MM.1S (cell line): ENCODE data around the gene BSN.

Experiments
- DNase-seq: peaks from one replicate; pipeline ENCODE4 v3.0.0-alpha.2; 2015
- H2AFZ ChIP-seq: fragments of 300-600 bp; sonication (generic); 2 replicates; pipeline ENCODE4 v1.6.0; 2016; ENCODE audit warnings: antibody characterized with exemption, low read length
- H3F3A ChIP-seq: fragments of 300-600 bp; sonication (generic); 2 replicates; pipeline ENCODE4 v1.6.1; 2016; ENCODE audit warnings: mild to moderate bottlenecking, antibody characterized with exemption, low read length, moderate library complexity, mixed read lengths; ENCODE audit not compliant: insufficient read depth
- H3K27ac ChIP-seq: fragments of 300-600 bp; sonication (generic); 2 replicates; pipeline ENCODE4 v1.5.1; 2016; ENCODE audit warnings: mild to moderate bottlenecking, low read length
- H3K27me3 ChIP-seq: fragments of 300-600 bp; sonication (generic); replicated peaks from 2 replicates; pipeline ENCODE4 v1.6.0; 2016; ENCODE audit warnings: low read length; ENCODE audit not compliant: insufficient read depth
- H3K36me3 ChIP-seq: fragments of 300-600 bp; sonication (generic); replicated peaks from 2 replicates; pipeline ENCODE4 v1.6.1; 2016; ENCODE audit warnings: mild to moderate bottlenecking, low read length, mixed read lengths; ENCODE audit not compliant: insufficient read depth
- H3K4me1 ChIP-seq: fragments of 300-600 bp; sonication (generic); 2 replicates; pipeline ENCODE4 v1.6.1; 2016; ENCODE audit warnings: low read length, mixed read lengths
- H3K4me2 ChIP-seq: fragments of 300-600 bp; sonication (generic); 2 replicates; pipeline ENCODE4 v1.6.0; 2016; ENCODE audit warnings: low read depth, low read length
- H3K4me3 ChIP-seq: fragments of 300-600 bp; sonication (generic); 2 replicates; pipeline ENCODE4 v1.5.1; 2016; ENCODE audit warnings: low read length, mixed read lengths
- H3K79me2 ChIP-seq: fragments of 300-600 bp; sonication (generic); 2 replicates; pipeline ENCODE4 v1.6.1; 2016; ENCODE audit warnings: mixed run types, low read length, mixed read lengths
- H3K9ac ChIP-seq: fragments of 300-600 bp; sonication (generic); 2 replicates; pipeline ENCODE4 v1.6.1; 2016; ENCODE audit warnings: low read length, mixed read lengths
- H3K9me2 ChIP-seq: fragments of 300-600 bp; sonication (generic); replicated peaks from 2 replicates; pipeline ENCODE4 v1.6.1; 2016; ENCODE audit warnings: mild to moderate bottlenecking, low read length, mixed read lengths; ENCODE audit not compliant: insufficient read depth
- H3K9me3 ChIP-seq: fragments of 300-600 bp; sonication (generic); replicated peaks from 2 replicates; pipeline ENCODE4 v1.6.1; 2016; ENCODE audit warnings: mild to moderate bottlenecking, low read length, mixed read lengths; ENCODE audit not compliant: insufficient read depth
- H4K20me1 ChIP-seq: fragments of 300-600 bp; sonication (generic); 2 replicates; pipeline ENCODE4 v1.6.1; 2016; ENCODE audit warnings: mild to moderate bottlenecking, low read length, moderate library complexity, mixed read lengths; ENCODE audit not compliant: insufficient read depth
- EZH2 ChIP-seq: fragments of 300-600 bp; sonication (generic); optimal IDR thresholded peaks from 2 replicates; pipeline ENCODE3; 2017; ENCODE audit warnings: low read depth, mild to moderate bottlenecking, antibody characterized with exemption, low read length, mixed read lengths
- EZH2phosphoT487 ChIP-seq: fragments of 300-600 bp; sonication (generic); IDR thresholded peaks from 2 replicates; pipeline ENCODE4 v1.6.1; 2018; ENCODE audit warnings: antibody characterized with exemption, low read length
- TF ChIP-seq, protein P1 (sequence below): fragments of 300-600 bp; sonication (generic); IDR thresholded peaks from 2 replicates; pipeline ENCODE4 v1.5.1; 2016; ENCODE audit warnings: antibody characterized with exemption, low read length, mixed read lengths

BSN gene

DNA sequence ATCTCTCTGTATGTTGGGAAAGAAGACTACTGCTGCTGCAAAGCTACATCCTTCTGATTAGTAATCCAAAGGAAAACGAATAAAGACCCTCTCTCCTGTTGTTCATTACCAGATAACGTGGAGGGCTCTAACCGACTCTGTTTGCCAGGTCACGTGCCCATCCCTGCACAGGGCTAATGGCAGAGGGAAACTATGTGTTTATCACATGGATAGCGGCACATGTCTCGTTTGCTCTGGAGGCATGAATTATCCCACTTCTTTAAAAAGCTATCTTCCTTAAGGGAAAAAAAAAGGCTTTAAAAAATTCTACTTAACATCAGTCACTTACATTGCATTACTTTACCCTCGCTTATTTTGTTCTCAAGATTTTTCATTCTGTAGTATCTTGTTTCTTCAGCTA lies 87.0 kb downstream of the BSN start:
- Histone ChIP-seq H3K79me2 (no peaks in the 10 kb centered on the region), H3K27me3 (no peaks in the 10 kb centered on the region), H2AFZ (no peak overlapping the region), H3K27ac (no peak overlapping the region), H3K9me3 (no peaks in the 10 kb centered on the region), H3K4me1 (peaks cover 12% of the 10 kb centered on the region), H4K20me1 (no peaks in the 10 kb centered on the region), H3K9me2 (no peaks in the 10 kb centered on the region), H3K4me3 (no peak overlapping the region), H3K9ac (no peak overlapping the region), H3K4me2 (no peak overlapping the region), H3K36me3 (no peaks in the 10 kb centered on the region), H3F3A (no peaks in the 10 kb centered on the region)
- DNase-seq = no peak
- TF ChIP-seq EZH2 (no peak), EZH2phosphoT487 (no peak)
- TF ChIP-seq, protein P1, sequence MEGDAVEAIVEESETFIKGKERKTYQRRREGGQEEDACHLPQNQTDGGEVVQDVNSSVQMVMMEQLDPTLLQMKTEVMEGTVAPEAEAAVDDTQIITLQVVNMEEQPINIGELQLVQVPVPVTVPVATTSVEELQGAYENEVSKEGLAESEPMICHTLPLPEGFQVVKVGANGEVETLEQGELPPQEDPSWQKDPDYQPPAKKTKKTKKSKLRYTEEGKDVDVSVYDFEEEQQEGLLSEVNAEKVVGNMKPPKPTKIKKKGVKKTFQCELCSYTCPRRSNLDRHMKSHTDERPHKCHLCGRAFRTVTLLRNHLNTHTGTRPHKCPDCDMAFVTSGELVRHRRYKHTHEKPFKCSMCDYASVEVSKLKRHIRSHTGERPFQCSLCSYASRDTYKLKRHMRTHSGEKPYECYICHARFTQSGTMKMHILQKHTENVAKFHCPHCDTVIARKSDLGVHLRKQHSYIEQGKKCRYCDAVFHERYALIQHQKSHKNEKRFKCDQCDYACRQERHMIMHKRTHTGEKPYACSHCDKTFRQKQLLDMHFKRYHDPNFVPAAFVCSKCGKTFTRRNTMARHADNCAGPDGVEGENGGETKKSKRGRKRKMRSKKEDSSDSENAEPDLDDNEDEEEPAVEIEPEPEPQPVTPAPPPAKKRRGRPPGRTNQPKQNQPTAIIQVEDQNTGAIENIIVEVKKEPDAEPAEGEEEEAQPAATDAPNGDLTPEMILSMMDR = no peak

DNA sequence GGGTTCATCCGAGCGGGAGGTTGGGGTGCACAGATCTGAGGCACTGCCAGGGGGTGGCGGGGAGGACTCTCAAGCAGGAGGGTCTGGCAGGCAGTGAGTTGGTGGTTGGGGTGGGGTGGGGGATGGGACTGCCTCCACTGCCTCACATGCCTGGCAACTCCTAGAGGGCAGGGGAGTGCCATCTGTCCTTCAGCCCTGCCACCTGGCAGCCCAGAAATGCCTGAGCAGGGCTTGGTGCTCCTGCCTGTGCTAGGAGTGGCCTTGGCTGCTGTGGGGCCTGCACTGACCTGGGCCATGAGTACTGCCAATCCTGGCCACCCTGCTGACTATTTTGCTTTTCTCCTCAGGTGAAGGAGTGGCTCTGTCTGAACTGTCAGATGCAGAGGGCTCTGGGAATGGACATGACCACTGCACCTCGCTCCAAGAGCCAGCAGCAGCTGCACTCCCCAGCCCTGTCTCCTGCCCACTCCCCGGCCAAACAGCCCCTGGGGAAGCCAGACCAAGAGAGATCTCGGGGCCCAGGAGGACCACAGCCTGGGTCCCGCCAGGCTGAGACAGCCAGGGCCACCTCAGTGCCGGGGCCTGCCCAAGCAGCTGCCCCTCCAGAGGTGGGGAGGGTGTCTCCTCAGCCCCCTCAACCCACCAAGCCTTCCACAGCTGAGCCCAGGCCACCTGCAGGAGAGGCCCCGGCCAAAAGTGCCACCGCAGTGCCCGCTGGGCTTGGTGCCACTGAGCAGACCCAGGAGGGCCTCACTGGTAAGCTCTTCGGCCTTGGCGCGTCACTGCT lies 87.8 kb downstream of the BSN start:
- Histone ChIP-seq H3K79me2 (no peaks in the 10 kb centered on the region), H3K36me3 (no peaks in the 10 kb centered on the region), H3K27me3 (no peaks in the 10 kb centered on the region), H3K9ac (no peak overlapping the region), H3K4me3 (no peak overlapping the region), H3K9me3 (no peaks in the 10 kb centered on the region), H3K27ac (no peak overlapping the region), H4K20me1 (no peaks in the 10 kb centered on the region), H3K4me2 (no peak overlapping the region), H3K9me2 (no peaks in the 10 kb centered on the region), H3F3A (no peaks in the 10 kb centered on the region), H2AFZ (no peak overlapping the region), H3K4me1 (peaks cover 4% of the 10 kb centered on the region)
- no peak for DNase-seq
- no peak for TF ChIP-seq EZH2phosphoT487
- no peak for TF ChIP-seq EZH2
- TF ChIP-seq, protein P1 = no peak

DNA sequence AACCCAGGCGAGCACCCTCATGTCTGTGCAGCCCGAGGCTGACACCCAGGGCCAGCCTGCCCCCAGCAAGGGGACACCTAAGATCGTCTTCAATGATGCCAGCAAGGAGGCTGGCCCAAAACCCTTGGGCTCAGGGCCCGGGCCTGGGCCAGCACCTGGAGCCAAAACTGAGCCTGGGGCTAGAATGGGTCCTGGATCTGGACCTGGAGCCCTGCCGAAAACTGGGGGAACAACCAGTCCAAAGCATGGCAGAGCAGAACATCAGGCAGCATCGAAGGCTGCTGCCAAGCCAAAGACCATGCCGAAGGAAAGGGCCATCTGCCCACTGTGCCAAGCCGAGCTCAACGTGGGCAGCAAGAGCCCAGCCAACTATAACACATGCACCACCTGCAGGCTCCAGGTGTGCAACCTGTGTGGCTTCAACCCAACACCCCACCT lies 88.5 kb downstream of the BSN start:
- Histone ChIP-seq H3K36me3 (no peaks in the 10 kb centered on the region), H3K4me1 (peaks cover 6% of the 10 kb centered on the region), H3K27me3 (no peaks in the 10 kb centered on the region), H3K9me2 (no peaks in the 10 kb centered on the region), H2AFZ (no peak overlapping the region), H3K9ac (no peak overlapping the region), H3F3A (no peaks in the 10 kb centered on the region), H3K9me3 (no peaks in the 10 kb centered on the region), H3K4me3 (no peak overlapping the region), H3K27ac (no peak overlapping the region), H3K79me2 (no peaks in the 10 kb centered on the region), H4K20me1 (no peaks in the 10 kb centered on the region), H3K4me2 (no peak overlapping the region)
- no peak for TF ChIP-seq EZH2
- TF ChIP-seq EZH2phosphoT487 = no peak
- TF ChIP-seq, protein P1 = no peak
- DNase-seq = no peak
